SK-N-SH (cell line): ENCODE data around the gene ASAP2. TPM values are rescaled to one million over a fixed set of nuclear protein-coding genes. Genes with fewer than 3 reads are reported as not detected.

Experiments
- CTCF ChIA-PET: fragments of 300-600, 350-600 bp; formaldehyde crosslinking; extraction: SDS; loops from one replicate; lab custom pipeline; 2021; lab: Yijun Ruan, JAX
- POLR2A ChIA-PET: fragments of 350-600 bp; sonication (Branson Sonifier 250); formaldehyde crosslinking; extraction: SDS; loops from one replicate; lab custom pipeline; 2020; ENCODE audit warnings: antibody characterized with exemption, inconsistent platforms; lab: Yijun Ruan, JAX
- DNase-seq: peaks from one replicate; pipeline ENCODE4 v3.0.0; 2012
- H2AFZ ChIP-seq: fragments of 200-600 bp; sonication (generic); 2 replicates; pipeline ENCODE4 v1.8.1; 2016; ENCODE audit warnings: antibody characterized with exemption, mild to moderate bottlenecking, low read depth
- H3F3A ChIP-seq: fragments of 200-600 bp; sonication (generic); replicated peaks from 2 replicates; pipeline ENCODE3; 2016; ENCODE audit warnings: antibody characterized with exemption, mild to moderate bottlenecking; ENCODE audit not compliant: insufficient read depth
- H3K27ac ChIP-seq, 2 experiments: fragments of 200-500 bp in 1 of 2; fragments of 200-600 bp in 1 of 2; sonication (Bioruptor generic) in 1 of 2; sonication (generic), shearing (Covaris generic) in 1 of 2; 2 replicates each; pipeline versions ENCODE4 v1.5.1 to v1.6.1; 2014 to 2016; ENCODE audit warnings: low read depth in 2 of 2, inconsistent platforms in 1 of 2, low read length in 1 of 2, mild to moderate bottlenecking in 1 of 2, mixed read lengths in 1 of 2
- H3K27me3 ChIP-seq: fragments of 200-600 bp; sonication (generic), shearing (Covaris generic); 2 replicates; pipeline ENCODE4 v1.6.1; 2016; ENCODE audit warnings: mixed run types; ENCODE audit not compliant: insufficient read depth
- H3K36me3 ChIP-seq, 2 experiments: fragments of 200-500 bp in 1 of 2; fragments of 200-600 bp in 1 of 2; sonication (Bioruptor generic) in 1 of 2; sonication (generic) in 1 of 2; replicated peaks in 1 of 2; 2 replicates each; pipeline versions ENCODE3 to v1.5.1; 2014 to 2016; ENCODE audit warnings: low read length in 1 of 2, mild to moderate bottlenecking in 1 of 2; ENCODE audit not compliant: insufficient read depth in 2 of 2, control insufficient read depth in 1 of 2
- H3K4me1 ChIP-seq, 2 experiments: fragments of 200-500 bp in 1 of 2; fragments of 200-600 bp in 1 of 2; sonication (Bioruptor generic) in 1 of 2; sonication (generic), shearing (Covaris generic) in 1 of 2; 2 replicates each; pipeline versions ENCODE4 v1.5.1 to v1.6.1; 2014 to 2016; ENCODE audit warnings: low read depth in 1 of 2, low read length in 1 of 2, mixed run types in 1 of 2; ENCODE audit not compliant: insufficient read depth in 2 of 2, control insufficient read depth in 1 of 2
- H3K4me2 ChIP-seq: fragments of 200-600 bp; sonication (generic), shearing (Covaris generic); 2 replicates; pipeline ENCODE4 v1.6.1; 2017; ENCODE audit warnings: mixed run types
- H3K4me3 ChIP-seq, 2 experiments: fragments of 200-500 bp in 1 of 2; fragments of 200-600 bp in 1 of 2; sonication (Bioruptor generic) in 1 of 2; sonication (generic), shearing (Covaris generic) in 1 of 2; 2 replicates each; pipeline versions ENCODE4 v1.5.1 to v1.8.1; 2014 to 2016; ENCODE audit warnings: low read depth in 2 of 2, inconsistent platforms in 1 of 2, low read length in 1 of 2, mild to moderate bottlenecking in 1 of 2, mixed read lengths in 1 of 2, moderate library complexity in 1 of 2
- H3K79me2 ChIP-seq: fragments of 200-600 bp; sonication (generic); 2 replicates; pipeline ENCODE4 v1.8.1; 2017; ENCODE audit warnings: mild to moderate bottlenecking; ENCODE audit not compliant: insufficient read depth
- H3K9ac ChIP-seq: fragments of 200-600 bp; sonication (generic); 2 replicates; pipeline ENCODE4 v1.6.1; 2017; ENCODE audit warnings: mixed run types
- H3K9me2 ChIP-seq: fragments of 200-600 bp; sonication (generic); 2 replicates; pipeline ENCODE4 v1.6.1; 2017; ENCODE audit warnings: mixed run types
- H3K9me3 ChIP-seq: fragments of 200-600 bp; sonication (generic); 2 replicates; pipeline ENCODE4 v1.6.1; 2017; ENCODE audit warnings: mixed run types, mild to moderate bottlenecking, moderate library complexity
- H4K20me1 ChIP-seq: fragments of 200-600 bp; sonication (generic); 2 replicates; pipeline ENCODE4 v1.6.1; 2017; ENCODE audit warnings: mild to moderate bottlenecking, mixed run types; ENCODE audit not compliant: insufficient read depth
- CHD2 ChIP-seq: fragments of 150-350 bp; IDR thresholded peaks from 2 replicates; pipeline ENCODE4 v1.6.1; 2018; ENCODE audit warnings: low read length; ENCODE audit not compliant: partially characterized antibody
- CTCF ChIP-seq: fragments of 200-600 bp; sonication (generic); IDR thresholded peaks from 2 replicates; pipeline ENCODE4 v1.6.1; 2017; ENCODE audit warnings: antibody characterized with exemption, mild to moderate bottlenecking, moderate library complexity
- ELF1 ChIP-seq: IDR thresholded peaks from 2 replicates; pipeline ENCODE4 v1.4.0; 2012
- EZH2phosphoT487 ChIP-seq: fragments of 200-600 bp; sonication (generic); IDR thresholded peaks from 2 replicates; pipeline ENCODE4 v1.6.1; 2017; ENCODE audit warnings: low read depth, mixed run types, mild to moderate bottlenecking, antibody characterized with exemption, moderate library complexity, borderline replicate concordance
- FOSL2 ChIP-seq: IDR thresholded peaks from 2 replicates; pipeline ENCODE4 v1.4.0; 2012; ENCODE audit warnings: low read depth, mild to moderate bottlenecking, moderate library complexity, borderline replicate concordance
- FOXM1 ChIP-seq: IDR thresholded peaks from 2 replicates; pipeline ENCODE4 v1.4.0; 2012; ENCODE audit warnings: low read depth, mild to moderate bottlenecking
- IRF3 ChIP-seq: fragments of 150-350 bp; IDR thresholded peaks from 2 replicates; pipeline ENCODE4 v1.6.1; 2016; ENCODE audit warnings: mild to moderate bottlenecking, low read depth, low read length
- POLR2AphosphoS5 ChIP-seq: IDR thresholded peaks from 2 replicates; pipeline ENCODE4 v1.6.1; 2012; ENCODE audit warnings: low read depth, low read length
- RAD21 ChIP-seq: IDR thresholded peaks from 2 replicates; pipeline ENCODE4 v1.6.1; 2012; ENCODE audit warnings: mild to moderate bottlenecking, low read length
- TAF1 ChIP-seq: IDR thresholded peaks from 2 replicates; pipeline ENCODE4 v1.6.1; 2012; ENCODE audit warnings: low read depth, mild to moderate bottlenecking, low read length, moderate library complexity, borderline replicate concordance
- TCF12 ChIP-seq: IDR thresholded peaks from 2 replicates; pipeline ENCODE4 v1.4.0; 2012
- TEAD4 ChIP-seq: IDR thresholded peaks from 2 replicates; pipeline ENCODE4 v1.4.0; 2012; ENCODE audit warnings: mild to moderate bottlenecking, borderline replicate concordance; ENCODE audit not compliant: insufficient read depth
- WGBS: methylation state at CpG from one replicate; pipeline ENCODE4 v1.1.6; 2017; ENCODE audit warnings: low lambda C conversion rate; 5-methylcytosine and 5-hydroxymethylcytosine counted together
- polyA plus RNA-seq, 3 experiments: library from polyadenylated mRNA; depleted of rRNA; stranded (reverse); fragments of >200 nt; gene quantifications; 2 replicates each; pipeline ENCODE4 v1.2.3, GENCODE V29; 2012
- TF ChIP-seq, protein P1 (sequence below): IDR thresholded peaks from 2 replicates; pipeline ENCODE4; 2012

The ASAP2 gene
- polyA plus RNA-seq, 1 of the 3 experiments (the other 2 are of a cell fraction), result 37.9 TPM

- DNase-seq, result no peak
- TF ChIP-seq EZH2phosphoT487, result no peak
- Histone ChIP-seq H3K9ac (no peak overlapping the region), H3K4me1 (peaks cover 6 to 32% of the 10 kb centered on the region in 2 experiments; a peak in 3 of 4 replicates), H3K79me2 (no peaks in the 10 kb centered on the region), H3K4me3 (no peak overlapping the region), H3K9me3 (no peaks in the 10 kb centered on the region), H2AFZ (no peak overlapping the region), H3K27ac (no peak overlapping the region), H3K4me2 (no peak overlapping the region), H3F3A (peaks cover 18% of the 10 kb centered on the region), H3K27me3 (no peaks in the 10 kb centered on the region), H3K36me3 (no peaks in the 10 kb centered on the region), H3K9me2 (no peaks in the 10 kb centered on the region), H4K20me1 (no peaks in the 10 kb centered on the region)
- WGBS, result 81% methylated on average over 5 of the region's 5 CpGs
- POLR2A ChIA-PET, result no interaction called here
- CTCF ChIA-PET, result no interaction called here
Observed at GRCh38 chr2:9197916-9198315, 8.7 kb upstream of the ASAP2 start.

DNA sequence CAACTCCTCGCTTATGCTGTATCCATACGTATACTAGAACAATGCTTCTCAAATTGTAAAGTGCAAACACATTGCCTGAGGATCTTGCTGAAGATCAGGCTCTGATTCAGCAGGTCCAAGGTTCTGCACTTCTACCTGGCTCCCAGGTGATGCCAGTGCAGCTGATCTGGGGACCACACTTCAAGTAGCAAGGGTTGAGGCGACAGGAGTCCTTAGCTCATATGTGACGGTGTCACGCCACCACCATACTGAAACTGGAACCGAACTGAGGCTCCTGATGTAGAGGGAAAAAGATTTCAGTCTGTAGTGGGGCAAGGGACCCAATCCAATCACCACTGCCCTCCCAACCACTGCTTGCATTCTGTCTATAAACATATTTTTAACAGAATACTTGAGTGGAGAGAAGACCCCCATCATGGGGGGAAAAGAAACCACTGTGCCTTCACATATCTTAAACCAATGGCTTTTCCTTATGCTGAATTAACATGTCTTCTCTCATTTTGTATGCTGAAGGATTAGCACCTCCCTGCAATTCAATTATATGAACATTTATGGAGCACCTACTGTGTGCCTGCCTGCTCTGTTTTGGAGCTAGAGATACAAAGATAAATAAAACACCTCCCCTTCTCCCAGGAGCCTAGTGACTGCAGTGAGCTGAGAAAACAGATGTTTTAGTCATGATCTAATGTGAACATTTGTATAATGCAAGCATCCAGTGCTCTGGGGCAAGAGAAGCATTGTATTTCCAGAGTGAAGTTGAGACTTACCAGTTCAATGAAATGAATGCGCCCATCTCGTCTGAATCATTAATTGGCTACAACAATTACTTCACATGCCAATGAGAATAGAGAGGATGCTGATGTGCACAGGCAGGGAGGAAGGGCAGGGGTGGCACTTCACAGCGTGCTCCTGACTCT lies 6.6 kb upstream of the ASAP2 start:
- TF ChIP-seq TEAD4 (no peak), ELF1 (no peak), TCF12 (peak; percentile 43; the same call in 1 of the 2 replicates), FOSL2 (peak; percentile 1; the same call in 1 of the 2 replicates)
- TF ChIP-seq, protein P1, sequence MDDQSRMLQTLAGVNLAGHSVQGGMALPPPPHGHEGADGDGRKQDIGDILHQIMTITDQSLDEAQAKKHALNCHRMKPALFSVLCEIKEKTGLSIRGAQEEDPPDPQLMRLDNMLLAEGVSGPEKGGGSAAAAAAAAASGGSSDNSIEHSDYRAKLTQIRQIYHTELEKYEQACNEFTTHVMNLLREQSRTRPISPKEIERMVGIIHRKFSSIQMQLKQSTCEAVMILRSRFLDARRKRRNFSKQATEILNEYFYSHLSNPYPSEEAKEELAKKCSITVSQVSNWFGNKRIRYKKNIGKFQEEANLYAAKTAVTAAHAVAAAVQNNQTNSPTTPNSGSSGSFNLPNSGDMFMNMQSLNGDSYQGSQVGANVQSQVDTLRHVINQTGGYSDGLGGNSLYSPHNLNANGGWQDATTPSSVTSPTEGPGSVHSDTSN, result no peak
- no peaks in the 10 kb centered on the region for H4K20me1 ChIP-seq
- peaks cover 6 to 28% of the 10 kb centered on the region in 2 experiments; a peak in 3 of 4 replicates for H3K4me1 ChIP-seq
- H3K79me2 ChIP-seq, result no peaks in the 10 kb centered on the region
- no peaks in the 10 kb centered on the region for H3K9me3 ChIP-seq
- H3K27me3 ChIP-seq, result no peaks in the 10 kb centered on the region
- no peak overlapping the region for H3K4me3 ChIP-seq
- H3K9me2 ChIP-seq, result no peaks in the 10 kb centered on the region
- peak overlapping the region in 1 of 2 experiments; percentile 73; a peak in 2 of 4 replicates for H3K27ac ChIP-seq
- WGBS, result 82% methylated on average over 9 of the region's 9 CpGs
- no peak overlapping the region for H2AFZ ChIP-seq
- H3K4me2 ChIP-seq, result 0 out of 2 replicates have a peak overlapping the region, but pooled peaks have one; percentile 28
- POLR2A ChIA-PET, result no interaction called here
- H3K9ac ChIP-seq, result no peak overlapping the region
- peaks cover 38% of the 10 kb centered on the region for H3F3A ChIP-seq
- CTCF ChIA-PET, result interaction anchor here (0.8 to 1.4 kb wide), 2 partner anchors 48 to 171 kb away, joined by 3 read pairs; no protein-coding TSS in a partner anchor
- no peak for DNase-seq
- no peaks in the 10 kb centered on the region for H3K36me3 ChIP-seq

- WGBS, result 86% methylated on average over 4 of the region's 4 CpGs
- Histone ChIP-seq H3K4me3 (no peak overlapping the region), H3K9ac (no peak overlapping the region), H3K4me1 (peaks cover 7 to 28% of the 10 kb centered on the region in 2 experiments; a peak in 3 of 4 replicates), H3K4me2 (0 out of 2 replicates have a peak overlapping the region, but pooled peaks have one; percentile 28), H3K36me3 (no peaks in the 10 kb centered on the region), H4K20me1 (no peaks in the 10 kb centered on the region), H3K27ac (peak overlapping the region in 1 of 2 experiments; percentile 73; a peak in 2 of 4 replicates), H3K9me3 (no peaks in the 10 kb centered on the region), H3K27me3 (no peaks in the 10 kb centered on the region), H3K9me2 (no peaks in the 10 kb centered on the region), H3F3A (peaks cover 44% of the 10 kb centered on the region), H2AFZ (no peak overlapping the region), H3K79me2 (no peaks in the 10 kb centered on the region)
- no peak for DNase-seq
- POLR2A ChIA-PET, result no interaction called here
- CTCF ChIA-PET, result interaction anchor here (0.8 kb wide), 1 partner anchor 47 kb away, joined by 3 read pairs; no protein-coding TSS in a partner anchor
- TF ChIP-seq FOXM1 (no peak), TAF1 (no peak), RAD21 (no peak), TEAD4 (no peak), IRF3 (no peak), EZH2phosphoT487 (no peak), POLR2AphosphoS5 (no peak), CHD2 (no peak), CTCF (no peak), ELF1 (no peak)
- TF ChIP-seq, protein P1, result no peak
Observed at GRCh38 chr2:9200633-9201015, 6.0 kb upstream of the ASAP2 start.
